ENCODE results near the gene MED26. TPM values are rescaled to one million over a fixed set of nuclear protein-coding genes. Genes with fewer than 3 reads are reported as not detected.

MED26 gene
- total RNA-seq, 2 experiments from 2014 or later, result 12.0 to 14.5 TPM

DNA sequence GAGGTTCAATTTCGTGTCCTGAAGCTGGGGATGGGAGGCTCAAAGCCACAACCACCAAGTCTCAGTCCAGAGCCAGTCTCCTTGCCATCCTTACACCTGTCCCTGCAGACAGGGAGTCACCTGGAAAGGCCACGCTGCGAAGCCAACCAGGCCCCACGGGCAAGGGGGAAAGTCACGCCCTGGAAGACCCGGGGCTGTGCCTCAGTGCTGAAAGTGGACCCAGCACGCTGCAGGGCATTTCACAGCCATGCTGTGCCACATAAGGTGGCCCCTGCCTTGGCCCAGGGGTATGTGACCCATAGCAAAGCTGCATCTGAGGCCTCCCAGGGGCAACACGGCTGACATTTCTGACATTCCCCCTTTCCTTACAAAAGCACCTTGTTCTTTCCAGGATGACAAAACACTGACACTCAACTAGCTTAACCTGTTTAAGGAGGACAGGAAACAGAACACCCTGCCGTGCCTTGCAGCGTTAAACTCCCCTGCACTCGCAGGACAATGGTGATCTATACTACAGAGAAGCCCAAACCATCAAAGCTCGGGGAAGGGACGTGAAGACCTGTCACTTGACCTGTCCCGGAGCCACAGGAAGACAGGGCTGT, 100.6 kb downstream of the MED26 start:
- POLR2A ChIA-PET, result no interaction called here
- H3K27ac Mint-ChIP-seq, result no peak overlapping the region

DNA sequence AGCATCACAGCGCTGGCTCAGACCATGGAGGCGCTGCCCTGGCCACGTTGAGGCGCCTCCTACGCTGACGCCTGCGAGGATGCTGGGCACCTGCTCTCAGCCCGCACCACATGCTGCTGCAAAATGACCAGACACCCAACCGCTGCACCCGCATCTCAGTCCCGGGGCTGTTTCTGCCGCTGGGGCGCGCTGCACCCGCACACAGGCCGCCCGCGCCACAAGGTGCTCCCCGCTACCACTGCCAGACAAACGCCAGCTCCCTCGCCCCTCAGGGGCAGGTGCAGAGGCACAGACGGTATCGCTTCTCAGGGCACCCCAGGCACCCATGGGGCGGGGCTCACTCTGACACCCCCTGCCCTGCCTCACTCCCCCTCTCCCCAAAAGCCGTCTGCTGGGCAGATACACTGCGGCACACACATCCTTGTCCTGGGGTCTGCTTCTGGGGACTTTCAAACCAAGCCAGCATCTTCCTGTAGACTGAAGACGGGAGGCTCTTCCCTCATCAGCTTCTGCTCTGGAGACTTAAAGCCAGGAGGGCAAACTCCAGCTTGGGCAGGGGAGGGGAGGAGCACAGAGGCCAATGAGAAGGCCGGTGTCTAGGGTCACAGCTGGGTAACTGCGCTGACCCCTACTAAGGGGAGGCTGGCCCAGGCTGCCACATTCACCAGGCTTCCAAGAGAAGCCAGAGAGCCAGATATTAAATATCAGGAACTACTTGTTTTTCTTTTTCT, 102.1 kb downstream of the MED26 start:
- ChIA-PET CTCF (no interaction called here), POLR2A (no interaction called here)
- Mint-ChIP-seq H3K4me1 (ENCODE audit: low read depth) (no peaks in the 10 kb centered on the region), H3K4me3 (no peak overlapping the region), H3K9me3 (no peaks in the 10 kb centered on the region), H3K36me3 (peaks cover 33% of the 10 kb centered on the region), H3K27me3 (no peaks in the 10 kb centered on the region), H3K27ac (no peak overlapping the region)
- intact Hi-C loops (cut with micrococcal nuclease), result no loop called here
- DNase-seq, result no peak

More for the DNA sequence above, 100.6 kb downstream of the MED26 start:
- Mint-ChIP-seq H3K4me3 (no peak overlapping the region), H3K36me3 (peaks cover 44% of the 10 kb centered on the region), H3K9me3 (no peaks in the 10 kb centered on the region), H3K4me1 (ENCODE audit: low read depth) (no peaks in the 10 kb centered on the region), H3K27me3 (no peaks in the 10 kb centered on the region)
- intact Hi-C loops (cut with micrococcal nuclease), result no loop called here
- CTCF ChIA-PET, result interaction anchor here (0.6 to 1.1 kb wide), 4 partner anchors 13 to 101 kb away, joined by 3 to 5 read pairs (median 3); partner anchors contain the start of gene MED26
- no peak for DNase-seq

DNA sequence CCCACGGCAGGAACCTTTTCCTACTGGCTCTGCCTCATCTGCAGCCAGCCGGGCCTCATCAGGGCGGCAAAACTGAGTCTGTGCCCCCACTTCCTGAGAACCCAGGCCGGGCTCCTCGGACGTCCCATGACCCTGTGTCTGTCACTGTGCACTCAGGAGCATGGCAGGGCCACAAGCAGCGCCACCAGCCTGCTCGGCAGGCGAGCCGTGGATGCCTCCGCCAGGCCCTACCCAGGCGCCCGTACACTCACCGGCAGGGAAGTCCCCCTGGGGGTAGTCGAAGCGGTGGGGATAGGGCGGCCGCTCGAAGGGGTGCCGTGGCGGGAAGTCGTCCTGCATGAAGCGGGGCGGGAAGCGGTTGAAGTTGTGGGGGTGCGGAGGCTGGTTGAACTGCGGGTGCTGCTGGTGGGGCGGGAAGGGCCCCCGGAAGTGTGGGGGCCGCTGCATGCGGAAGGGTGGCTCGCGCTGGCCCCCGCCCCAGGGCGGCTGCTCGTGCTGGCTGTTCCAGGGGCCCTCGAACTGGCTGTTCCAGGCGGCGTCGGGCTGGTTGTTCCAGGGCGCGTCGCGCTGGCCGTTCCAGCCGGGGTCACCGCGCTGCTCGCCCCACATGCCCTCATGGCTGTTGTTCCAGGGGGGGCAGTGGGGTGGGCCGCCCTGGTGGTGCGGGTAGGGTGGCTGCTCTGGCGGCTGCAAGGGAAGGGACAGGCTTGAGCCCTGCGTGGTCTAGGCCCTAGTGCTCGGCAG, 102.8 kb downstream of the MED26 start:
- no peak for DNase-seq
- no peaks in the 10 kb centered on the region for H3K4me1 Mint-ChIP-seq (ENCODE audit: low read depth)
- no peaks in the 10 kb centered on the region for H3K9me3 Mint-ChIP-seq
- CTCF ChIA-PET, result no interaction called here
- peaks cover 39% of the 10 kb centered on the region for H3K36me3 Mint-ChIP-seq
- intact Hi-C loops (cut with micrococcal nuclease), result no loop called here
- H3K27ac Mint-ChIP-seq, result no peak overlapping the region
- POLR2A ChIA-PET, result no interaction called here
- H3K4me3 Mint-ChIP-seq, result no peak overlapping the region
- no peaks in the 10 kb centered on the region for H3K27me3 Mint-ChIP-seq

Other genes starting within 250 kb of the MED26 start
- gene EPS15L1, start 156.2 kb downstream of the MED26 start, total RNA-seq, result 10 to 100 TPM; 25.9 to 27.3 TPM
- not detected for gene CALR3, start 132.0 kb downstream of the MED26 start, total RNA-seq
- gene C19orf44, start 131.8 kb downstream of the MED26 start, total RNA-seq, result 1 to 10 TPM; 2.2 to 2.6 TPM
- gene CHERP, start 85.8 kb downstream of the MED26 start, total RNA-seq, result 10 to 100 TPM; 50.8 TPM
- gene SLC35E1, start 55.8 kb downstream of the MED26 start, total RNA-seq, result 10 to 100 TPM; 42.0 to 46.0 TPM
- gene SMIM7, start 31.9 kb upstream of the MED26 start, total RNA-seq, result 10 to 100 TPM; 50.5 to 50.9 TPM
- under 1 TPM; 0.58 to 0.76 TPM for gene TMEM38A, start 32.9 kb upstream of the MED26 start, total RNA-seq
- gene NWD1, start 91.6 kb upstream of the MED26 start, total RNA-seq, result not detected
- gene SIN3B, start 201.2 kb upstream of the MED26 start, total RNA-seq, result 10 to 100 TPM; 21.9 to 23.4 TPM